B cell (primary cell): ENCODE data around the gene CDS2. TPM values are rescaled to one million over a fixed set of nuclear protein-coding genes. Genes with fewer than 3 reads are reported as not detected.

ENCODE experiments used
- ATAC-seq: fragments of 200-7000 bp; cut with Tn5 transposase; one replicate; pipeline ENCODE4 v1.10.0; 2021; ENCODE audit warnings: low read depth, mild to moderate bottlenecking, moderate number of reproducible peaks, moderate library complexity
- CTCF ChIA-PET: fragments of 350-600 bp; sonication (Branson Sonifier 250); formaldehyde crosslinking; loops from one replicate; lab custom pipeline; 2021; ENCODE audit warnings: antibody characterized with exemption, inconsistent platforms; lab: Charles Lee
- POLR2A ChIA-PET: fragments of 350-600 bp; sonication (Branson Sonifier 250); formaldehyde crosslinking; loops from one replicate; lab custom pipeline; 2021; ENCODE audit warnings: antibody characterized with exemption; lab: Charles Lee
- DNase-seq: peaks from one replicate; pipeline ENCODE4 v3.0.0; 2013
- H2AFZ ChIP-seq: 2 replicates; pipeline ENCODE4 v1.6.1; 2012; ENCODE audit warnings: mild to moderate bottlenecking, low read depth, low read length; ENCODE audit not compliant: insufficient read depth, poor library complexity, severe bottlenecking
- H3K27ac ChIP-seq, 2 donors: 1 replicate in 1 of 2; 2 replicates in 1 of 2; pipeline ENCODE4 v1.5.1; 2012 to 2013; ENCODE audit warnings: low read length in 2 of 2, mild to moderate bottlenecking in 2 of 2, moderate library complexity in 1 of 2
- H3K27me3 ChIP-seq, 4 experiments: fragments of 200-600 bp in 1 of 4; sonication (generic) in 1 of 4; replicated peaks in 1 of 4; 1 replicate in 2 of 4; 2 replicates in 2 of 4; pipeline versions ENCODE4 v1.6.1 to v1.7.0; 2013 to 2016; ENCODE audit warnings: low read length in 3 of 4, mild to moderate bottlenecking in 2 of 4, mixed read lengths in 1 of 4, moderate library complexity in 1 of 4; ENCODE audit not compliant: insufficient read depth in 4 of 4, control insufficient read depth in 3 of 4; ENCODE audit errors: control extremely low read depth in 1 of 4
- H3K36me3 ChIP-seq, 2 experiments: replicated peaks in 1 of 2; 1 replicate in 1 of 2; 2 replicates in 1 of 2; pipeline versions ENCODE4 v1.6.1 to v1.7.1; 2013; ENCODE audit warnings: low read length in 1 of 2; ENCODE audit not compliant: insufficient read depth in 2 of 2, control insufficient read depth in 1 of 2; ENCODE audit errors: control extremely low read depth in 1 of 2, extremely low read depth in 1 of 2
- H3K4me1 ChIP-seq, 2 donors: fragments of 200-600 bp in 1 of 2; sonication (generic) in 1 of 2; 1 replicate in 1 of 2; 2 replicates in 1 of 2; pipeline versions ENCODE4 v1.5.1 to v1.6.1; 2013 to 2017; ENCODE audit warnings: low read length in 2 of 2; ENCODE audit not compliant: control insufficient read depth in 2 of 2, insufficient read depth in 2 of 2
- H3K4me2 ChIP-seq: replicated peaks from 2 replicates; pipeline ENCODE3; 2012; ENCODE audit warnings: mild to moderate bottlenecking, low read depth, low read length; ENCODE audit not compliant: poor library complexity, severe bottlenecking
- H3K4me3 ChIP-seq, 5 experiments: fragments of 200-600 bp in 1 of 5; sonication (generic) in 1 of 5; 1 replicate in 3 of 5; 2 replicates in 2 of 5; pipeline versions ENCODE4 v1.5.1 to v1.7.0; 2011 to 2016; ENCODE audit warnings: low read length in 4 of 5, mild to moderate bottlenecking in 4 of 5, low read depth in 2 of 5, control low read depth in 1 of 5, moderate library complexity in 1 of 5; ENCODE audit not compliant: insufficient read depth in 1 of 5; ENCODE audit errors: control extremely low read depth in 1 of 5, extremely low read depth in 1 of 5
- H3K79me2 ChIP-seq: fragments of 200-600 bp; sonication (generic); one replicate; pipeline ENCODE4 v1.6.0; 2016; ENCODE audit warnings: low read length; ENCODE audit not compliant: control insufficient read depth, insufficient read depth
- H3K9ac ChIP-seq: fragments of 200-600 bp; sonication (generic); 2 replicates; pipeline ENCODE4 v1.6.1; 2017; ENCODE audit warnings: mild to moderate bottlenecking, low read length, moderate library complexity
- H3K9me3 ChIP-seq, 3 donors: one replicate each; pipeline versions ENCODE4 v1.6.1 to v1.7.1; 2013; ENCODE audit warnings: low read length in 2 of 3; ENCODE audit not compliant: control insufficient read depth in 2 of 3, insufficient read depth in 1 of 3; ENCODE audit errors: control extremely low read depth in 1 of 3
- H4K20me1 ChIP-seq: 2 replicates; pipeline ENCODE4 v1.6.0; 2012; ENCODE audit warnings: mild to moderate bottlenecking, low read length; ENCODE audit not compliant: insufficient read depth, control insufficient read depth, poor library complexity, severe bottlenecking
- H3K27ac Mint-ChIP-seq: one replicate; pipeline ENCODE4 v1.8.0; 2021; ENCODE audit warnings: mixed read lengths
- H3K27me3 Mint-ChIP-seq: one replicate; pipeline ENCODE4 v1.8.0; 2021; ENCODE audit warnings: mixed read lengths
- H3K4me1 Mint-ChIP-seq: one replicate; pipeline ENCODE4 v1.8.0; 2021; ENCODE audit warnings: mixed read lengths
- H3K4me3 Mint-ChIP-seq: one replicate; pipeline ENCODE4 v1.8.0; 2021; ENCODE audit warnings: mixed read lengths
- H3K9me3 Mint-ChIP-seq: one replicate; pipeline ENCODE4 v1.8.0; 2022; ENCODE audit warnings: mixed read lengths; ENCODE audit not compliant: insufficient read depth
- CTCF ChIP-seq: fragments of 200-600 bp; IDR thresholded peaks from one replicate; pipeline ENCODE4 v1.8.0; 2022; ENCODE audit warnings: antibody characterized with exemption, mild to moderate bottlenecking
- EZH2 ChIP-seq: IDR thresholded peaks from 2 replicates; pipeline ENCODE4 v1.6.1; 2012; ENCODE audit warnings: borderline replicate concordance, low read depth, mild to moderate bottlenecking, moderate library complexity, low read length; ENCODE audit not compliant: insufficient read depth, poor library complexity, severe bottlenecking
- WGBS: methylation state at CpG from one replicate; pipeline ENCODE4 v1.1.5; 2013; ENCODE audit warnings: missing lambda C conversion rate; ENCODE audit not compliant: insufficient coverage; 5-methylcytosine and 5-hydroxymethylcytosine counted together
- intact Hi-C: fragments of 100-400 bp; cut with micrococcal nuclease; formaldehyde crosslinking; loops from one replicate; pipeline ENCODE4 v1.10.0; 2022
- polyA plus RNA-seq: library from polyadenylated mRNA; depleted of rRNA; stranded (reverse); fragments of >200 nt; gene quantifications from 2 replicates; pipeline ENCODE4 v1.2.3, GENCODE V29; 2012
- total RNA-seq, 2 donors: library from RNA; stranded (reverse); fragments of 120-200 nt in 1 of 2; gene quantifications; 1 replicate in 1 of 2; 2 replicates in 1 of 2; pipeline versions ENCODE4 v1.2.3 to v1.2.4, GENCODE V29; 2013 to 2022

Gene CDS2
- total and polyA plus RNA-seq, 2 donors (not counting 1 experiment from before 2014, with no cell fraction given), result 17.3 to 48.6 TPM

GRCh38 chr20:5203380-5203779, 76.6 kb downstream of the CDS2 start:
- no peak for DNase-seq
- Histone ChIP-seq H3K4me1 (no peaks in the 10 kb centered on the region), H4K20me1 (no peaks in the 10 kb centered on the region), H3K27me3 (no peaks in the 10 kb centered on the region), H3K9me3 (no peaks in the 10 kb centered on the region), H3K4me2 (no peak overlapping the region), H2AFZ (no peak overlapping the region), H3K36me3 (peaks cover 2 to 5% of the 10 kb centered on the region in 2 experiments), H3K27ac (no peak overlapping the region), H3K79me2 (no peaks in the 10 kb centered on the region), H3K4me3 (no peak overlapping the region), H3K9ac (no peak overlapping the region)
- Mint-ChIP-seq H3K4me1 (no peaks in the 10 kb centered on the region), H3K4me3 (no peak overlapping the region), H3K27ac (no peak overlapping the region), H3K27me3 (no peaks in the 10 kb centered on the region), H3K9me3 (no peaks in the 10 kb centered on the region)
- intact Hi-C loops, result no loop called here
- WGBS, result 100% methylated on average over 2 of the region's 4 CpGs
- ATAC-seq, result no peak
- CTCF ChIA-PET, result interaction anchor here (1.1 to 3.8 kb wide), 3 partner anchors 11 to 69 kb away, joined by 3 to 24 read pairs (median 3); no protein-coding TSS in a partner anchor
- POLR2A ChIA-PET, result no interaction called here
- TF ChIP-seq CTCF, result no peak
- TF ChIP-seq EZH2, result no peak

- Histone ChIP-seq H3K36me3 (no peaks in the 10 kb centered on the region), H3K27me3 (no peaks in the 10 kb centered on the region), H2AFZ (no peak overlapping the region), H3K9ac (no peak overlapping the region), H3K4me3 (no peak overlapping the region), H3K9me3 (no peaks in the 10 kb centered on the region), H3K27ac (no peak overlapping the region), H3K79me2 (no peaks in the 10 kb centered on the region), H4K20me1 (no peaks in the 10 kb centered on the region), H3K4me2 (no peak overlapping the region), H3K4me1 (no peaks in the 10 kb centered on the region)
- no peaks in the 10 kb centered on the region for H3K9me3 Mint-ChIP-seq
- ChIA-PET CTCF (interaction anchor here (0.6 to 6.4 kb wide), 17 partner anchors 9 to 802 kb away, joined by 3 to 51 read pairs (median 4); partner anchors contain the start of genes CDS2 and PCNA), POLR2A (no interaction called here)
- H3K4me3 Mint-ChIP-seq, result no peak overlapping the region
- intact Hi-C loops, result no loop called here
- TF ChIP-seq EZH2 (no peak), CTCF (peak; percentile 95)
- no peak overlapping the region for H3K27ac Mint-ChIP-seq
- no peaks in the 10 kb centered on the region for H3K4me1 Mint-ChIP-seq
- WGBS, result 73% methylated on average over 3 of the region's 10 CpGs
- H3K27me3 Mint-ChIP-seq, result no peaks in the 10 kb centered on the region
- ATAC-seq (peak; percentile 88), DNase-seq (peak; percentile 68)
Measured at GRCh38 chr20:5205348-5206210, 78.8 kb downstream of the CDS2 start.
